ENCODE results near the gene GUCY2C.

Gene GUCY2C

DNA sequence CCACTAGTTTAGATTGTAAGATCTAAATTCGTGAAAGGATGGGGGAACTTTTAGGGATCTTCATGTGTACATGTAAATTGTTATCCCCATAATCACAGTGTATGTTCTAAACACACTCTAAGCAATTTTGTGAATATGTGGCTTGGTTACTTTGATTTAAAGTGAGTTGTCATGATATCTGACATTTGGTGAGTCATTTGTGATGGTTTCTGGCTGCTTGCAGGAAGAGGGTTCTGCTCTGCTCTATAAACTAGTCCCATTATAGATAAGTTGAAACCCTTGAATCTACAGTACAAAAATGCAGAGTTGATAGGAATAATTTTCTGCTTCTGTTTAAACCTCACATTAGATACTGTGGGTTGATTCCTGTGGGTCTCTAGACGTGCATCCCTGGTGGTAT lies 14.8 kb downstream of the GUCY2C start:
- no peak for DNase-seq (ENCODE audit: low spot score)

DNA sequence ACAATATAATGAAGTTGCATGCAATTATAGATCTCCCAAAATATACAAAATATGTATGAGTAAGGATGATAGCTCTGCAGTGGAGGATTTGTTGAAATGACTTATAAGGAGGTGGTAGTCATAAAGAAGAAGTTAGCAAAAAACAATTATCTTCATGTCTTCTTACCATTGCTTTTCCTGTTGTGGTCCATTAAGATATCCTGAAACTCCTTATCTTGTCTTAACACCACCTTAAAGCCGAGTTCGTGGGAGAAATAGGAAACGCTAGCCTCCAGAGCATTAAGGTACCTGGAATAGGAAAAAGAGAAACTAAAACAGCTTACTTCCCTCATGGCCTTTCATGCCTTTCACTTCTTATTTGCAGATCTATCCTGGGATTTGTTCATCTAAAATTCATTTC lies 15.2 kb downstream of the GUCY2C start:
- no peak for DNase-seq (ENCODE audit: low spot score)

DNA sequence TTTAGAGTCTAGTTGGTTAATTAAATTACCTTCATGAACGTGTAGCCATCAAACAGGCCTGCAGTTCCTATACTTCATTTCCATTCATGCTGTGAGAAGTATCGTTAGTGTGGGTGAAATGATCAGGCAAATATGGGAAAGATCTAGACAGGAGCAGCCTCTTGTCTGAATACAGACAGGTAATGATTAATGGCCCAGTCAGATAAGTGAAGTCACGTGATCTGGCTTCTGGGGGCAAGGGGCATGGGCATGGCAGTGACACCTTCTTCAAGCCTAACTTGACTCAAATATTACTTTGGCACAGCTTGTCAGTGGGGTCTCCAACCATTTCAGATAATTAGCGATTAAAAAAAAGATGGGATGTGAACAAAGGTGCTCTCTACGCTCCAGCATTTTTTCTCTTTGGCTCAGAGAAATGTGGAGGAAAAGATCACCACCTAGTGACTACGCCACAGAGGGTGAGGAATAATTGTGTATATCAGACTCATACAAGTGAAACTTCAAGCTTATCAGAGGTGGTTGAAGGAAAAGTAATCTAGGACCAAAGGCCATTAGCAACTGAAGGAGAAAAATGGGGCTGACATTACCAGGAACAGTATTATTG lies 17.8 kb downstream of the GUCY2C start:
- DNase-seq (ENCODE audit: low spot score) = no peak

DNA sequence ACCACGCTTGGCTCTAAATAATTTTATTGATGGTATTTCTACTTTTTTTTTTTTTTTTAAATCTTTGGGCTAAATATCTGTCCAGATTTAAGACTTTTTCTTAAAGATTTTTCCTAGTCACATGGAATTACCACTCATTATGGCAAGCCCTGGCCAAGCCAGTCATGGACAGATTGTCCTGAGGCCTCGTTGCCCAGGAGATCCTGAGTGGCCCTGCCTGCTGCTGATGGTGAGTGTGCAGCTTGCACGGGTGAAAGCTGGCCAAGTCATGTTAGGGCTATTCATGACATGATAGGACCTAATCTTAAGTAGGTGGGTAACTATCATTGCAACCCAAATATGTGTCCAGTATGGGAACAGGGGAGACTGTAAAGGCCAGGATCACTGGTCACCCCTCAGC lies 27.8 kb downstream of the GUCY2C start:
- no peak for DNase-seq (ENCODE audit: low spot score)

DNA sequence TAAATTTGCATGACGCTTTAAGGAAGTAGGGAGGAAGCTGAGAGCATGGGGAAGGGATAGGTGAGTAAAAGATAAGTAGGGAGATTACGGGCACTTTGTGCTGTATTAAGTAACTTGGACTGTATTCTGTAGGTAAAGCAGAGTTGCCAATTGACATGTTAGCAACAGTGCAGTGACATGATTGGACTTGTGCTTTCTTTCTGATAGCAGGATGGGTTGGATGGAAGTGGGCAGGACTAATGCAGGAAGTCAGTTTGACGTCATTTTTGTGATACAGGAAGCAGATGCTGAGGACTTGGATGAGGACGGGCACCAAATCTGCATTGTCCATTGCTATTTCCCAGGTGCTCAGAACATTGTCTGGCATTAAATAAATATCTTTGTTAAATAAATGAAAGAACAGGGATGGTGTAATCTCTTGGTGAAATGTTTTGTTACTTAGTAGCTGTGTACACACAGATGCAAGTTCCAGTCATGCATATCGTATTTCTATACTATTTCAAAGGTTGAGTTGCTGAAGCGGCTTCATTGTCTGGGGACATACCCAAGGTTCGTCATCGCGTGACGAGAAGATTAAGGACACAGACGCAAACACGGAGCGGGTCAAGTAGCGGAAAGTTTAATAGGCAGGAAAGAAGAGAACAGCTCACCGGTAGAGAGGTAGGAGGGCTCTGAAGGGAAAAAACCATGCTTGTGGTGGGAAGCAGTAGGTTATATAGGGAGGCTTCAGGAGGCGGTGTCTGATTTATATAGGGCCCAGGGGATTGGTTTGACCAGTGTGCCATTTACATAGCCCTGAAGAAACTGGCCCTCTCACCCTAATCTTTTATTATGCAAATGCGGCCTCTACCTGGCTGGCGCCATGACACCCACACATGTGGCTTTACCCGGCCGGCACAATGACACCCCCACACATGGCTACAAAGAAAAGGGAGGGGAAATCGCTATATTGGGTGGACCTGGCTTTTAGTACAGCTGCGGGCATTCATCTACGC lies 30.7 kb downstream of the GUCY2C start:
- no peak for DNase-seq (ENCODE audit: low spot score)

DNA sequence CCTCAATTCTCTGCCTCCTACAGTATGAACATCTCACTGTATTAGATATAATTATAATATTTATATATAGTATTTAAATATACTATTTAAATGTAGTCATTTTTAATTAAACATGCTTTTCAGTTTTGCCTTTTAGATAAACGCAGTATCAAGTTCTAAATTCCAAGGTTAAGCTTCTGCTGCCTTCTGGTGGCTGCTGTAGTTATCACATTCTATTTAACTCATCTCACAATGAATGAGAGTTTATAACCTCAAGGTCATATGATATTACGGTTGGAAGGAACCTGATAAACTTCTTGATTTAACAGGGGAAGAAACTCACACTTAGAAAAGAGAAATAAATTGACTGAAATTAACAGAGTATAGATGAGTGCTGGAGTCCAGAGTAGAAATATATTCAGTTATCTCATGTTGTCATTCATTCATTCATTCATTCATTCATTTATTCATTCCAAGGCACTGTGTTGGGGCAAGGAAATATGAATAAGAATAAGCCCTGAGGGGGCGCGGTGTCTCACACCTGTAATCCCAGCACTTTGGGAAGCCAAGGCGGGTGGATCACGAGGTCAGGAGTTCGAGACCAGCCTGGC lies 31.9 kb downstream of the GUCY2C start:
- peak; percentile 56 for DNase-seq (ENCODE audit: low spot score)

DNA sequence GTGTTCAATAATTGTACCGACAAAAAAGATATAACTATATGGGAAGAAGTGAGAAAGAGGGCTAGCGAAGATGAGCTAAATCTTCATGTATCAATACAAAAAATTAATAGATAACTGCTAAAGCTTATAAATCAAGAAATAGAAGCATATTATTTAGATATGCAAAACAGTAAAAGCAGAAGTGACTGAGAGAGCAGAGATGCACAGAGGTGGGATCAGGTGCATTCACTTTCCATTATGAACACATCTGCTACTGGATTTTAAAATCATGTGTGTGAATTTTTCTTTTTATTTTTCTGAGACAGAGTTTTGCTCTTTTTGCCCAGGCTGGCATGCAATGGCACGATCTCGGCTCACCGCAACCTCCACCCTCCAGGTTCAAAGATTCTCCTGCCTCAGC lies 33.4 kb downstream of the GUCY2C start:
- no peak for DNase-seq (ENCODE audit: low spot score)

DNA sequence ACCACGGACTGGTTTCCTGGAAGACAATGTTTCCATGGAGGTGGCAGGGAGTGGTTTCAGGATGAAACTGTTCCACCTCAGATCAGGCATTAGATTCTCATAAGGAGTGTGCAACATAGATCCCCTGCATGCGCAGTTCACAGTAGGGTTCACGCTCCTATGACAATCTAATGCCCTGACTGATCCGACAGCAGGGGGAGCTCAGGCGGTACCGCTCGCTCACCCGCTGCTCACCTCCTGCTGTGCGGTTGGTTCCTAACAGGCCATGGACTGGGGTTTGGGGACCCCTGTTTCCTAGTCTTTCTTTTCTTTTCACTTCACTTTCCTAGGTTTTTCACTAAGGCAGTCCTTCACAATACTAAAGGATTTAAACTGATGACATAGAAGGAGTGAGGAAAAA lies 39.6 kb downstream of the GUCY2C start:
- DNase-seq (ENCODE audit: low spot score) = no peak

DNA sequence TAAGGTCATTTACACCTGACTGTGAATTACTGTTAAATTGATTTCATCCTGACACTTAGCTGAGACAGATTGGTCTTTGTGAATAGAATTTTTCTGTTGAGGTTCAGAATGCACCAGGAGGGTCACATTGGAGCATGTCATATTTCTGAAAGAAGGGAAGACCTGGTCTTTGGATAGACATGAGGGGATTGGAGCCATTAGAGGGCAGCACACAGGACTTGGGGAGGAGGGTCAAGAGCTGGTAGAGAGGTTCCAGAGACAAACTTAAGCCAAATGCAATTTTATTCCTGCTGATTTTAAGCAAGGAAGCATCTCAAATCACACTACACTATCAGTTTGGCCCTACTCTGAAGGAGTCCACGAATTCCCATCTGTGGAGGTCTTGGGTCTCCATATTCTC lies 41.1 kb downstream of the GUCY2C start:
- DNase-seq (ENCODE audit: low spot score) = no peak

DNA sequence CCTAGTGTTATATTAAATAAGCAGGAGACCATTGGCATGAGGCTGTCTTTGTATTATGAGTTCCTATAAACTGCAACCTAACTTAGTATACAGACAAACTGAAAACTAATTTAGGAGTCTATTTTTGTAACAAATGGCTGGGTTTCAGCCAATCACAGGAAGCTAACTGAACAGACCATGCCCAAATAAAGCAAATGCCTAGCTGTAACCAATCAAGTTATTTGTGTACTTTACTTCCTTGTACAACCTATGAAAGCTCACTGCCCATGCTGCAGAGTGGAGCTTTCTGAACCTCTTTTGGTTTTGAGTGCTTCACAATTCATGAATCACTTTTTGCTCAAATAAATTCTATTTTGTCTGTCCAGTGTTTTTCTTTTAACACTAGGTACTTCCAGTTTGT lies 41.6 kb downstream of the GUCY2C start:
- no peak for DNase-seq (ENCODE audit: low spot score)

DNA sequence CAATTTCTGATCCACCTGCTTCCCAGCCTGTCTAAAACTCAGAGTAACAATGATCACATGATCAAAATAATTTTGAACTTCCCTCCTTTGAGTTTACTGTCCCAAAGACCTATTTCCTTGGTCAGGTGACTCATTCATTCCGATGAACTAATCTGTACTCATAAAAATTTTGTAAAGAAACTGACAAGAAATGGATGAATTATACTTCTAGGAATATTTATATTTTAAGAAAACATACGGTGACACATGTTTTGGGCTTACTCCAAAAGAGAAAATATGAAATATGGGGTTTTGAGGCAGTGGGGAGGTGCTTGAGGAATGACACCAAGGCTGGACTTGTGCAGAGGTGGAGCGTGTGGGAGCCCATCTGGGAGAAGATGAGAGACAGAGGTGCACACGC lies 42.0 kb downstream of the GUCY2C start:
- DNase-seq (ENCODE audit: low spot score) = no peak

DNA sequence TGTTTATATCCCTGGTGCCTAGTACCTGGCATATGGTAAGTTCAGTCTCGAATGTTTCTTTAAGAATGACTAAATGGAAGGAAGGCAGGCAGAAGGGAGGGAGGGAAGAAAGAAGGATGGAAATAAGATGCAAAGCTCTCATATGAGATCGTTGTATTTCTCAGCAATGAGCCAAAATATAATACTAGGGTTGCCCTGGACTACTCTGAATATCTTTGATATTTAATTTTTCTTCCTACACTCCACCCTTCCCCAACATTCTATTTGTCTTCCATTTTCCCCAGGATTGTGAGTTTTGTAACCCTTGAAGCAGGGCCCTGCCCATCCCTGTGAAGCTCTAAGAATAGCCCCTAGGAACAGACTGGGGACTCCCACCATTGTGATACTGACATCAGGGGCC lies 43.9 kb downstream of the GUCY2C start:
- DNase-seq (ENCODE audit: low spot score) = no peak

DNA sequence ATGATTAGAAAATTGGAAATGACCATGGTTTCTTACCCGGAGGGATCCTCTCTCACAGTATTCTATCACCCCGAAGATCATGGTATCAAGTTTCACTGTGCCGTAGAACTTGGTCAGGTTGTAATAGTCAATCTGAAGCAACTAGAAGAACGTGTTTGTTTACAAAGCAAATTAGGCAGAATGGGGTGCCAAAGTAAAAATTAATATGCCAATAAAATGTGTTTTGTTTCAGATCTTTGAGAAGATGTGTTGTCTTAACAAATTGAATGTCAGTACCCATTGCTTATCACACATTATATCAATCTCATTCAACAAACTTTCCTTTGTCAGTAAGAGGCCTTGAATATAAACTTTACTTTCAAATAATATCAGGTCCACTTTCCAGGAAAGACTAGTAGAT lies 45.0 kb downstream of the GUCY2C start:
- no peak for DNase-seq (ENCODE audit: low spot score)

DNA sequence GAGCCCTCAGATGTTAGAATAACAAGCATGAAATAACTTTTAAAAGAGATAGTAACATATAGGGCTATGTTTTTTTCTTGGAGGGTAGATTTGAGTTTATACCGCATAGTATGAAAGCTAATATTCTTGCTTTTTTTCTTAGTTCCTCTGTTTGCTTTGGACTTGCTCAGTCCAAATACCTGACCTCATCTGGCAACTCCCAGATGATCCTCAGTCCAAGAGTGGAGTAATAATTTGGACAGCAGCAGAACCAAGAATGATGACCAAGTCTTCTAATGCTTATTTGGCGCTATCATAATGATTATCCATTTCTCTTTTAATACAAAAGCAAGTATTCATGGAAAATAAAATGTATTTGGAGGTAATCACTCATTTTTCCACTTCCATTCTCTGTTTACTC lies 45.6 kb downstream of the GUCY2C start:
- no peak for DNase-seq (ENCODE audit: low spot score)

DNA sequence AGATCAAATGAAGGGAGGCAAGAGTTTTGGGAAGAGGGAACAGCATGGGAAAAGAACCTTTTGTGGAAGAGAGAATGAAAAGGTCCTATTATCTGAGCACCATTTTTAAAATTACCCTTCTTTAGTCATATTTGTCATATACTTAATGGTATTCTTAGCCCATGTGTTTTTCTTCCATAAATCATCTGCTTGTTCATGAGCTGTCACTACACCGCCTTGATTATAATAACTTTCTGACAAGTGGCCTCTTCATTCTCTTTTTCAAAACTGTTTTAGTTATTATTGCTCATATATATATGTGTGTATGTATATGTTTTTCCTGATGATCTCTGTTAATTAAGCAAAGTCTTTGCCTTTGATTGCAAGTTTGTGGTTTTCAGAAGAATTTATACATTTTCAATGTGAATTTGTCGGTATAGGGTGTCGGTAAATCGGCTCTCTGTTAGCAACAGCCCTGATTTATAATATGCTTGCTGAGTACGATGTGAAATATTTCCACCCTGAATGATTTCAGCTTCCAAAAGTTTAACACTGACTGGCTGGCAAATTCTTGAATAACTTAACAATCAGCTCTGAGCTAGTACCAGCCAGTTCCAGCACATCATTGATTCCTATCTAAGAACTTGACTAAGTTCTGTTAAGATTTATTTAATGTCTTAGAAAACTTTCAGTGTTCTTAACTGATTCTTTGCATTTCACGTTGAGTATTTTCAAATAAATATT lies 49.2 kb downstream of the GUCY2C start:
- no peak for DNase-seq (ENCODE audit: low spot score)

DNA sequence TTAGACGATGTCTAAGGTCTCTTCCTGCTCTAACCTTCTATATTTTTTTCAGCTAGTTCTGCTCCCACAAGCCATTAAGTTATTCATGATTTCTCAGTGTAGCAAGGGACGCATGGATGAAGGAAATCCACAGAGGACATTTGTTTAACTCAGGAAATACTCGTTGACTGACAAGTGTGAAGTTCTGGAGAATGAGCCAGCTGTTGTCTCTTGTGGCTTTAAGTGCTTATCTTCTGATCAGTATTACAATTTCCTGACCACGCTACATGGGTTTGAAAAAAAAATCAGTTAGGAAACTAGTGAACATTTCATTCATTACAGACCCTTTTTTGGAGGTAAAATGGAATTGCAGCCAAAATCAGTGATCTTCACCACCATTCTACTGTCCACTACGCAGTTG lies 53.1 kb downstream of the GUCY2C start:
- DNase-seq (ENCODE audit: low spot score) = peak; percentile 19

DNA sequence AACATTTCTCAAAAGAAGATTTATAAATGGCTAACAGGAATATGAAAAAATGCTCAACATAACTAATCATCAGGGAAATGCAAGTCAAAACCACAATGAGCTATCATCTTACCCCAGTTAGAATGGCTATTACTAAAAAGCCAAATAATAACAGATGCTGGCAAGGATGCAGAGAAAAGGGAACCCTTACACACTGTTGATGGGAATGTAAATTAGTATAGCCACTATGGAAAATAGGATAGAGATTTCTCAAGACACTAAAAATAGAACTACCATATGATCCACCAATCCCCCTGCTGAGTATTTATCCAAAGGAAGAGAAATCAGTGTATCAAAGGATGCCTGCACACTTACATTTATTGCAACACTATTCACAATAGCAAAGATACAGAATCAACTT lies 58.3 kb downstream of the GUCY2C start:
- DNase-seq (ENCODE audit: low spot score) = no peak

DNA sequence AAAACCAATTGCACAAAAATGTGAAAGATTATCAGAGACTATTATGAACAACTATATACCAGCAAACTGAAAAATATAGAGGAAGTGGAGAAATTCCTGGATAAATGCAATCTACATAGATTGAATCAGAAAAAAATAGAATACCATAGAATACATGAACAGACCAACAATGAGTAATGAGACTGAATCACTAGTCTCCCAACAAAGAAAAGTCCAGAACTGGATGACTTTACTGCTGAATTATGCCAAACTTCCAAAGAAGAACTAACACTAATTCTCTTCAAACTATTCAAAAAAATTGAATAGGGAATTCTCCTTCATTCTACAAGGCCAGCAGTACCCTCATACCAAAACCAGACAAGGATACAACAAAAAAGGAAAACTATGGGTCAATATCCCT lies 60.6 kb downstream of the GUCY2C start:
- no peak for DNase-seq (ENCODE audit: low spot score)

DNA sequence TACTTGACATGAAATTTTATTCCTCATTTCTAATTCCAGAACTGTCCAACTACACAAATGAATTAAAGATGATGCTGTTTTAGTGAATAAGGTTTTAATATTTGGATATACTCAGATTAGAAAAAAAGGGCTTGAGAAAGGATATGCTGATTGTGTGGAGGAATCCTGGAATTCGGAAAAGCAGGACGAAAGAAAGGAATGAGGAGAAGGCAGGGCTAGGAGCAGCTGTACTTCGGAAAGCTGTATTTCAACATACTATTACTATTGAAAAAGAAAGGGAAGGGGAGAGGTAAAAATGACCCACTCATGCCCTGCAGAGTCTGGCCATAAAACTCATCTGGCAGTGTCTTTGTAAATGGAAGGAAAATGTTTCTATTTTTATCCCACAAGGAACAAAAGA lies 65.6 kb downstream of the GUCY2C start:
- no peak for DNase-seq (ENCODE audit: low spot score)

DNA sequence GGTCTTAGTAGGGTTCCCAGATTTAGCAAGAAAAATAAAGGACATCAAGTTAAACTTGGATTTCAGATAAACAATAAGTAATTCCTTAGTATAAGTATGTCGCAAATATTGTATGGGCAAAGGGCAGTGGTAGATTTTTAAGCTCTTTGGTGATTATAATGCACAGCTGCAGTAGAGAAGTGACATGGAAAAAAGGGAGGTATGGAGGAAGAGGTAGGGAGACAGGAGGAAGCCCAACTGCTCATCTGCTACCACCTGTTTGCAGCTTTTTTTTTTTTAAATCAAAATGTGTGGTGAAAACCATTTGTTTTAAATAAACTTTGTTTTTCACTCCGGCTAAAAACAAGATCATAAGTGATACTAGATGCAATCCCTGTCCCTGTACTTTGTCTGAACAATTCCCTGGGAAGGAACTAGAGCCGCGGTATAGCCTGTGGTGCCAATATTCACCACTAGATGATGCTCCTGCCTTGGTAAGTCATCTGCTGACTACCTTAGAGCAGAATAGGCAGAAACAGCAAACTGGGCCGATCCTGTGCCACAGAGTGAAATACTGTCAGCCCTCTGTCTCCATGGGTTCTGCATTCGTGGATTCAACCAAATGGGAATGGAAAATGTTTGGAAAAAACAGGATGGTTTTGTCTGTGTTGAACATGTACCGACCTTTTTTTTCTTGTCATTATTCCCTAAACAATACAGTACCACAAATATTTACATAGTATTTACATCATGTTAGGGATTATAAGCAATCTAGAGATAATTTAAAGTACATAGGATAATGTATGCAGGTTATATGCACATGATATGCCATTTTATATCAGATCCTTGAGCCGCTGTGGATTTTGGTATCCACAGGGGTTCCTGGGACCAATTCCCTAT lies 66.3 kb downstream of the GUCY2C start:
- DNase-seq (ENCODE audit: low spot score) = peak; percentile 68

DNA sequence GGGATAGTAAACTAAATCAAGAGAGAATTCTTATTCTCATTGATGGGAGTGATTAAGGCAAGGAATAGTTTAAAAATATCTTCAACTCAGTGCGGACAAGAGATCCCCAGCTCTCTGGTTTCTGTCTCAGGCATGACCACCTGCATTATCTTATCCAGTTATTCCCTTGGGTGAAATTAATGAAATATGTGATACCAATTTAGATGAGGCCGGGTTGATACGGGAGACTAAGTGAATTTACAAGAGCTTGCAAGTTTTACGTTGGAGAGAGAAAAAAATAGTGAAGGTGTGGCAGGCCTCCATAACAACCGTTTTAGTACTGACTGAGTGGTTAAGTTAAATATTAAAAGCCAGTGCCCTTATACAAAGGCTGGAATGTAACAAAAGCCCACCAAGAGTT lies 67.6 kb downstream of the GUCY2C start:
- DNase-seq (ENCODE audit: low spot score) = no peak

DNA sequence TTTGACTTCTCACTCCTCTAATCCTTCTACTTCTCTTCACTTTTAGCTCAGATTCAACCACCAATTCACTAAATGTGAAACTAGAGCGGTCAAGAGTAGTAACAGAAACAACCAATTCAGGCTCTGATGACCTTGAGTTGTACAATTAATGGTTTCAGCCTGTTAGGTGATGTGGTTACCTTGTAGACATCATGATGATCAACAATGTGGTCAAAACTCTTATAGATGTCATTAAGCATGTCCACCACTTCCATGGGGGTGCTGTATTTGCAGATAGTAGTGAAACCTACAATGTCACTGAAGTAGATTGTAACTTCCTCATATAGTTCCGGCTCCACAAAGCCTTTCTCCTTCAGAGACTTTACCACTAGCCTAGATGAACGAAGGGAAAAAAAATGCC lies 74.6 kb downstream of the GUCY2C start:
- no peak for DNase-seq (ENCODE audit: low spot score)

All from CD4-positive, alpha-beta T cell treated with Interleukin-2 at 100 ng/mL for 4 hours (primary cell).